GM23338 (cell line): ENCODE results near the gene ELAC2. TPM values are rescaled to one million over a fixed set of nuclear protein-coding genes. Genes with fewer than 3 reads are reported as not detected.

Experiments used
- ATAC-seq: fragments of 200-7000 bp; cut with Tn5 transposase; 3 replicates; pipeline ENCODE4 v1.9.1; 2020
- DNase-seq: peaks from one replicate; pipeline ENCODE4 v3.0.0-alpha.2; 2015; ENCODE audit warnings: low spot score
- H2AFZ ChIP-seq: fragments of 200-600 bp; sonication (generic); 2 replicates; pipeline ENCODE4 v1.8.0; 2016; ENCODE audit warnings: antibody characterized with exemption, mild to moderate bottlenecking, moderate library complexity
- H3F3A ChIP-seq: fragments of 200-600 bp; sonication (generic); replicated peaks from 2 replicates; pipeline ENCODE4 v1.8.0; 2017; ENCODE audit warnings: antibody characterized with exemption, mixed run types, low read depth
- H3K27ac ChIP-seq: fragments of 200-600 bp; sonication (generic); 2 replicates; pipeline ENCODE4 v1.6.1; 2016; ENCODE audit warnings: low read depth
- H3K27me3 ChIP-seq: fragments of 200-600 bp; sonication (generic); 2 replicates; pipeline ENCODE4 v1.8.0; 2016; ENCODE audit warnings: mild to moderate bottlenecking, mixed run types, moderate library complexity; ENCODE audit not compliant: insufficient read depth
- H3K36me3 ChIP-seq: fragments of 200-600 bp; sonication (generic); 2 replicates; pipeline ENCODE4 v1.8.0; 2016; ENCODE audit warnings: mild to moderate bottlenecking; ENCODE audit not compliant: insufficient read depth
- H3K4me1 ChIP-seq: fragments of 200-600 bp; sonication (generic); 2 replicates; pipeline ENCODE4 v1.8.0; 2016; ENCODE audit warnings: mild to moderate bottlenecking, moderate library complexity; ENCODE audit not compliant: insufficient read depth
- H3K4me2 ChIP-seq: fragments of 200-600 bp; sonication (generic); 2 replicates; pipeline ENCODE4 v1.7.1; 2017; ENCODE audit warnings: mixed run types
- H3K4me3 ChIP-seq: fragments of 200-600 bp; sonication (generic); 2 replicates; pipeline ENCODE4 v1.6.1; 2016; ENCODE audit warnings: mixed run types
- H3K79me2 ChIP-seq: fragments of 200-600 bp; sonication (generic); replicated peaks from 2 replicates; pipeline ENCODE4 v1.8.0; 2017; ENCODE audit warnings: mild to moderate bottlenecking; ENCODE audit not compliant: insufficient read depth
- H3K9me2 ChIP-seq: fragments of 200-600 bp; sonication (generic); 2 replicates; pipeline ENCODE4 v1.8.0; 2017; ENCODE audit not compliant: insufficient read depth
- H4K20me1 ChIP-seq: fragments of 200-600 bp; sonication (generic); replicated peaks from 2 replicates; pipeline ENCODE4 v1.8.0; 2017; ENCODE audit warnings: mild to moderate bottlenecking; ENCODE audit not compliant: insufficient read depth
- H3K27ac Mint-ChIP-seq: 2 replicates; pipeline ENCODE4 v1.8.0; 2020; ENCODE audit warnings: inconsistent platforms, mild to moderate bottlenecking, moderate library complexity, mixed read lengths
- H3K27me3 Mint-ChIP-seq: 3 replicates; pipeline ENCODE4 v1.8.0; 2022; ENCODE audit warnings: low read depth, mild to moderate bottlenecking, moderate library complexity, mixed read lengths, inconsistent platforms; ENCODE audit not compliant: insufficient read depth, poor library complexity
- H3K36me3 Mint-ChIP-seq: 3 replicates; pipeline ENCODE4 v1.8.0; 2021; ENCODE audit warnings: low read depth, mild to moderate bottlenecking, inconsistent platforms, moderate library complexity, mixed read lengths
- H3K4me1 Mint-ChIP-seq: 3 replicates; pipeline ENCODE4 v1.8.0; 2020; ENCODE audit warnings: mild to moderate bottlenecking, inconsistent platforms, mixed read lengths
- H3K4me3 Mint-ChIP-seq: 3 replicates; pipeline ENCODE4 v1.8.0; 2021; ENCODE audit warnings: moderate library complexity, mild to moderate bottlenecking, inconsistent platforms, mixed read lengths
- H3K9me3 Mint-ChIP-seq: 3 replicates; pipeline ENCODE4 v1.8.0; 2020; ENCODE audit warnings: moderate library complexity, mild to moderate bottlenecking, inconsistent platforms, mixed read lengths
- CREB1 ChIP-seq: fragments of 250-450 bp; sonication (Bioruptor Pico); IDR thresholded peaks from 2 replicates; pipeline ENCODE4 v1.5.0; 2020; ENCODE audit warnings: low read depth, mild to moderate bottlenecking, moderate library complexity
- EZH2 ChIP-seq: fragments of 200-600 bp; sonication (generic); IDR thresholded peaks from one replicate; pipeline ENCODE4 v1.8.0; 2017; ENCODE audit warnings: antibody characterized with exemption, mild to moderate bottlenecking, low read depth; ENCODE audit not compliant: unreplicated experiment
- JUNB ChIP-seq: IDR thresholded peaks from one replicate; pipeline ENCODE4 v1.6.1; 2016; ENCODE audit warnings: antibody characterized with exemption; ENCODE audit not compliant: unreplicated experiment
- NANOG ChIP-seq: IDR thresholded peaks from 2 replicates; pipeline ENCODE4 v1.6.1; 2016; ENCODE audit warnings: antibody characterized with exemption, borderline replicate concordance
- POLR2AphosphoS5 ChIP-seq: IDR thresholded peaks from 2 replicates; pipeline ENCODE4 v1.6.1; 2016; ENCODE audit warnings: antibody characterized with exemption, low read depth
- STAT1 ChIP-seq: IDR thresholded peaks from one replicate; pipeline ENCODE4 v1.6.1; 2016; ENCODE audit warnings: antibody characterized with exemption; ENCODE audit not compliant: unreplicated experiment
- ZNF331 ChIP-seq: fragments of 250-450 bp; sonication (Bioruptor Pico); IDR thresholded peaks from 2 replicates; pipeline ENCODE4 v1.5.0; 2020; ENCODE audit warnings: low read depth, mild to moderate bottlenecking, moderate library complexity
- polyA plus RNA-seq: library from polyadenylated mRNA; unstranded; fragments of >200 nt; fragmentation: Nextera tagmentation; extraction: Ambion mirVana; gene quantifications from 2 replicates; pipeline ENCODE4 v1.2.1, GENCODE V29; 2016
- total RNA-seq: library from RNA; depleted of rRNA; stranded (reverse); fragments of >200 nt; shearing (Covaris generic); gene quantifications from 2 replicates; pipeline ENCODE4 v1.2.3, GENCODE V29; 2014
- TF ChIP-seq, protein P1 (sequence below), 2 experiments: fragments of 200-600 bp in 1 of 2; sonication (generic) in 1 of 2; conservative IDR thresholded peaks; 2 replicates each; pipeline versions ENCODE4 v1.5.1 to v1.6.1; 2016 to 2017; ENCODE audit warnings: antibody characterized with exemption in 2 of 2, low read depth in 2 of 2, mild to moderate bottlenecking in 2 of 2, moderate library complexity in 1 of 2
- TF ChIP-seq, protein P2 (sequence below): IDR thresholded peaks from 2 replicates; pipeline ENCODE4 v1.6.1; 2016; ENCODE audit warnings: antibody characterized with exemption
- TF ChIP-seq, protein P3 (sequence below): IDR thresholded peaks from one replicate; pipeline ENCODE4 v1.6.1; 2018; ENCODE audit warnings: antibody characterized with exemption; ENCODE audit not compliant: unreplicated experiment

Gene ELAC2
- total and polyA plus RNA-seq, 2 experiments from 2014 or later = 49.9 to 203 TPM

DNA sequence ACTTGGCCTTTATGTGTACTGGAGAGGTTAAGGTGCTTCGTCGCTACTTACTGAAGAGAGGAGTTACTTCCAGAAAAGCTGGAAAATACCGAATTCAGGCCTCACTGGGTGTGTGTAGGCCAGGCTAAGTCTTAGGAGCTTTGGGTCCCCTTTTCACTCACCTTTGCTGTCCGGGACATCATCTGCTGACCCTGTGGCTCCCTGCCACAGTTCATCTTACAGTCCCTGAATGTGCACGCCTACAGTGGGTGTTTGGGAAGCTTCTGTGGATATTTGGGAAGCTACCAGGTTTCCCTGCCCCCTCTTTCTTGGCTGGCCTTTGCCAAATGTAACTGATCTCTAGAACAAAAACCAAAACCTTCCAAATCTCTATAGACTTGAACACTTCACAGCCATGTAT lies 51.4 kb downstream of the ELAC2 start (continued):
- TF ChIP-seq, protein P1, sequence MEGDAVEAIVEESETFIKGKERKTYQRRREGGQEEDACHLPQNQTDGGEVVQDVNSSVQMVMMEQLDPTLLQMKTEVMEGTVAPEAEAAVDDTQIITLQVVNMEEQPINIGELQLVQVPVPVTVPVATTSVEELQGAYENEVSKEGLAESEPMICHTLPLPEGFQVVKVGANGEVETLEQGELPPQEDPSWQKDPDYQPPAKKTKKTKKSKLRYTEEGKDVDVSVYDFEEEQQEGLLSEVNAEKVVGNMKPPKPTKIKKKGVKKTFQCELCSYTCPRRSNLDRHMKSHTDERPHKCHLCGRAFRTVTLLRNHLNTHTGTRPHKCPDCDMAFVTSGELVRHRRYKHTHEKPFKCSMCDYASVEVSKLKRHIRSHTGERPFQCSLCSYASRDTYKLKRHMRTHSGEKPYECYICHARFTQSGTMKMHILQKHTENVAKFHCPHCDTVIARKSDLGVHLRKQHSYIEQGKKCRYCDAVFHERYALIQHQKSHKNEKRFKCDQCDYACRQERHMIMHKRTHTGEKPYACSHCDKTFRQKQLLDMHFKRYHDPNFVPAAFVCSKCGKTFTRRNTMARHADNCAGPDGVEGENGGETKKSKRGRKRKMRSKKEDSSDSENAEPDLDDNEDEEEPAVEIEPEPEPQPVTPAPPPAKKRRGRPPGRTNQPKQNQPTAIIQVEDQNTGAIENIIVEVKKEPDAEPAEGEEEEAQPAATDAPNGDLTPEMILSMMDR (conservative IDR thresholded peaks at IDR 0.05; ENCODE audit: low read depth in 2 of 2) = no peak
- TF ChIP-seq POLR2AphosphoS5 (no peak), CREB1 (no peak), JUNB (no peak), NANOG (no peak), ZNF331 (no peak), STAT1 (no peak), EZH2 (no peak)
- TF ChIP-seq, protein P2, sequence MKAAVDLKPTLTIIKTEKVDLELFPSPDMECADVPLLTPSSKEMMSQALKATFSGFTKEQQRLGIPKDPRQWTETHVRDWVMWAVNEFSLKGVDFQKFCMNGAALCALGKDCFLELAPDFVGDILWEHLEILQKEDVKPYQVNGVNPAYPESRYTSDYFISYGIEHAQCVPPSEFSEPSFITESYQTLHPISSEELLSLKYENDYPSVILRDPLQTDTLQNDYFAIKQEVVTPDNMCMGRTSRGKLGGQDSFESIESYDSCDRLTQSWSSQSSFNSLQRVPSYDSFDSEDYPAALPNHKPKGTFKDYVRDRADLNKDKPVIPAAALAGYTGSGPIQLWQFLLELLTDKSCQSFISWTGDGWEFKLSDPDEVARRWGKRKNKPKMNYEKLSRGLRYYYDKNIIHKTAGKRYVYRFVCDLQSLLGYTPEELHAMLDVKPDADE = no peak
- TF ChIP-seq, protein P3, sequence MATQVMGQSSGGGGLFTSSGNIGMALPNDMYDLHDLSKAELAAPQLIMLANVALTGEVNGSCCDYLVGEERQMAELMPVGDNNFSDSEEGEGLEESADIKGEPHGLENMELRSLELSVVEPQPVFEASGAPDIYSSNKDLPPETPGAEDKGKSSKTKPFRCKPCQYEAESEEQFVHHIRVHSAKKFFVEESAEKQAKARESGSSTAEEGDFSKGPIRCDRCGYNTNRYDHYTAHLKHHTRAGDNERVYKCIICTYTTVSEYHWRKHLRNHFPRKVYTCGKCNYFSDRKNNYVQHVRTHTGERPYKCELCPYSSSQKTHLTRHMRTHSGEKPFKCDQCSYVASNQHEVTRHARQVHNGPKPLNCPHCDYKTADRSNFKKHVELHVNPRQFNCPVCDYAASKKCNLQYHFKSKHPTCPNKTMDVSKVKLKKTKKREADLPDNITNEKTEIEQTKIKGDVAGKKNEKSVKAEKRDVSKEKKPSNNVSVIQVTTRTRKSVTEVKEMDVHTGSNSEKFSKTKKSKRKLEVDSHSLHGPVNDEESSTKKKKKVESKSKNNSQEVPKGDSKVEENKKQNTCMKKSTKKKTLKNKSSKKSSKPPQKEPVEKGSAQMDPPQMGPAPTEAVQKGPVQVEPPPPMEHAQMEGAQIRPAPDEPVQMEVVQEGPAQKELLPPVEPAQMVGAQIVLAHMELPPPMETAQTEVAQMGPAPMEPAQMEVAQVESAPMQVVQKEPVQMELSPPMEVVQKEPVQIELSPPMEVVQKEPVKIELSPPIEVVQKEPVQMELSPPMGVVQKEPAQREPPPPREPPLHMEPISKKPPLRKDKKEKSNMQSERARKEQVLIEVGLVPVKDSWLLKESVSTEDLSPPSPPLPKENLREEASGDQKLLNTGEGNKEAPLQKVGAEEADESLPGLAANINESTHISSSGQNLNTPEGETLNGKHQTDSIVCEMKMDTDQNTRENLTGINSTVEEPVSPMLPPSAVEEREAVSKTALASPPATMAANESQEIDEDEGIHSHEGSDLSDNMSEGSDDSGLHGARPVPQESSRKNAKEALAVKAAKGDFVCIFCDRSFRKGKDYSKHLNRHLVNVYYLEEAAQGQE = no peak

DNA sequence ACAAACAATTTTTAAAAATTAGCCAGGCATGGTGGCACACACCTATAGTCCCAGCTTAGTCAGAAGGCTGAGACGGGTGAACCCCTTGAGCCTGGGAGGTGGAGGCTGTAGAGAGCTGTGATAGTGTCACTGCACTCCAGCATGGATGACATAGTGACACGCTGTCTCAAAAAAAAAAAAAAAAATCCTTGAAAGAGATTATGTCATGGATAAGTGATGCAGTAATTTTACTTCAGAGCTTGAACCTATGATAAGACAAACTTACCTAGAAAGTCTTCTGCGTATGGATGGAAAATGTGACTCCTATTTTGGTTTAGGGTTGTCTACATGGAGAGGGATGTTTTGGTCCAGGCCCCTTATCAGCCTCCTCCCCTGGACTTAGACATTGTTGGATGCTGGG lies 51.8 kb downstream of the ELAC2 start:
- no peaks in the 10 kb centered on the region for H3K9me3 Mint-ChIP-seq
- Histone ChIP-seq H3K27me3 (no peaks in the 10 kb centered on the region), H3K79me2 (no peaks in the 10 kb centered on the region), H3K4me2 (no peak overlapping the region), H2AFZ (no peak overlapping the region), H4K20me1 (no peaks in the 10 kb centered on the region), H3K36me3 (no peaks in the 10 kb centered on the region), H3K9me2 (no peaks in the 10 kb centered on the region), H3F3A (no peaks in the 10 kb centered on the region), H3K4me1 (no peaks in the 10 kb centered on the region), H3K27ac (no peak overlapping the region), H3K4me3 (no peak overlapping the region)
- DNase-seq (no peak), ATAC-seq (no peak)
- TF ChIP-seq POLR2AphosphoS5 (no peak), ZNF331 (no peak), JUNB (no peak)
- TF ChIP-seq, protein P2 = no peak
- TF ChIP-seq, protein P3 = no peak
- H3K36me3 Mint-ChIP-seq = peaks cover 4% of the 10 kb centered on the region; the same call in 1 of the 3 replicates
- no peaks in the 10 kb centered on the region; the same call in 2 of the 3 replicates for H3K4me1 Mint-ChIP-seq
- H3K27me3 Mint-ChIP-seq = peaks cover 6% of the 10 kb centered on the region
- H3K27ac Mint-ChIP-seq = no peak overlapping the region
- no peak overlapping the region for H3K4me3 Mint-ChIP-seq
